Measurements from ENCODE around the gene REEP1. TPM values are rescaled to one million over a fixed set of nuclear protein-coding genes. Genes with fewer than 3 reads are reported as not detected.
"Not testable (repeated sequence)": the region's sequence is repeated elsewhere in the genome, so short reads cannot be mapped to it uniquely, and the experiment has no call there.

Gene REEP1
- total and polyA plus RNA-seq, 8 donors: 2.9 to 29.9 (median 6.4) TPM; not detected in 1

DNA sequence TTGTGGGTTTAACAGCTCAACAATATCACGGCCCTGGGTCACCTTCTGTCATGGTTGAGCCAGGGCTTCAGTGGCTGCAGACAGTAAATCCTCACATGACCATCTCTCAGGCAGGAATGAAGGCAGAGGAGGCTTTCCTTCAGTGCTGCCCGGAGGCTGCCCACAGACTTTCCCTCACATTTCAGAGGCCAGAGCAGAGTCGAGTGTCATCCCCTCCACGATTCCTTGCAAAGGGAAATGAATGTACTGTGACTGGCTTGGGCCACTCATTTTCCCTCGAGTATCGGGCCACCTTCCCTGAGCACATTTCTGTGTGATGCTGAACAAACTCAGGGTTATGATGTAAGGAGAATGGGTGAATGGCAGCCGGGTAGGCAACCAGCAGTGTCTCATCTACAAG, 10.0 kb upstream of the REEP1 start:
- Histone ChIP-seq H3K4me3 (no peak overlapping the region), H3K27ac (no peak overlapping the region), H3K36me3 (no peaks in the 10 kb centered on the region), H3K27me3 (peaks cover 0 to 21% (median 0%) of the 10 kb centered on the region in 3 donors), H3K9me3 (peaks cover 0 to 2% (median under 1%) of the 10 kb centered on the region in 4 donors), H3K4me1 (no peaks in the 10 kb centered on the region)
- intact Hi-C loops (cut with DNase I; ENCODE audit: low total_unique reads): no loop called here
- no peak for TF ChIP-seq POLR2AphosphoS5 (IDR thresholded peaks at IDR 0.05)
- no peak for TF ChIP-seq POLR2A (IDR thresholded peaks at IDR 0.05)
- TF ChIP-seq EP300 (IDR thresholded peaks at IDR 0.05): no peak
- TF ChIP-seq, protein P1, sequence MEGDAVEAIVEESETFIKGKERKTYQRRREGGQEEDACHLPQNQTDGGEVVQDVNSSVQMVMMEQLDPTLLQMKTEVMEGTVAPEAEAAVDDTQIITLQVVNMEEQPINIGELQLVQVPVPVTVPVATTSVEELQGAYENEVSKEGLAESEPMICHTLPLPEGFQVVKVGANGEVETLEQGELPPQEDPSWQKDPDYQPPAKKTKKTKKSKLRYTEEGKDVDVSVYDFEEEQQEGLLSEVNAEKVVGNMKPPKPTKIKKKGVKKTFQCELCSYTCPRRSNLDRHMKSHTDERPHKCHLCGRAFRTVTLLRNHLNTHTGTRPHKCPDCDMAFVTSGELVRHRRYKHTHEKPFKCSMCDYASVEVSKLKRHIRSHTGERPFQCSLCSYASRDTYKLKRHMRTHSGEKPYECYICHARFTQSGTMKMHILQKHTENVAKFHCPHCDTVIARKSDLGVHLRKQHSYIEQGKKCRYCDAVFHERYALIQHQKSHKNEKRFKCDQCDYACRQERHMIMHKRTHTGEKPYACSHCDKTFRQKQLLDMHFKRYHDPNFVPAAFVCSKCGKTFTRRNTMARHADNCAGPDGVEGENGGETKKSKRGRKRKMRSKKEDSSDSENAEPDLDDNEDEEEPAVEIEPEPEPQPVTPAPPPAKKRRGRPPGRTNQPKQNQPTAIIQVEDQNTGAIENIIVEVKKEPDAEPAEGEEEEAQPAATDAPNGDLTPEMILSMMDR (IDR thresholded peaks at IDR 0.05): no peak
- 84 to 89% (median 85%) methylated on average over 6 to 7 of the region's 7 CpGs for WGBS, 5 donors
- DNase-seq: no peak

DNA sequence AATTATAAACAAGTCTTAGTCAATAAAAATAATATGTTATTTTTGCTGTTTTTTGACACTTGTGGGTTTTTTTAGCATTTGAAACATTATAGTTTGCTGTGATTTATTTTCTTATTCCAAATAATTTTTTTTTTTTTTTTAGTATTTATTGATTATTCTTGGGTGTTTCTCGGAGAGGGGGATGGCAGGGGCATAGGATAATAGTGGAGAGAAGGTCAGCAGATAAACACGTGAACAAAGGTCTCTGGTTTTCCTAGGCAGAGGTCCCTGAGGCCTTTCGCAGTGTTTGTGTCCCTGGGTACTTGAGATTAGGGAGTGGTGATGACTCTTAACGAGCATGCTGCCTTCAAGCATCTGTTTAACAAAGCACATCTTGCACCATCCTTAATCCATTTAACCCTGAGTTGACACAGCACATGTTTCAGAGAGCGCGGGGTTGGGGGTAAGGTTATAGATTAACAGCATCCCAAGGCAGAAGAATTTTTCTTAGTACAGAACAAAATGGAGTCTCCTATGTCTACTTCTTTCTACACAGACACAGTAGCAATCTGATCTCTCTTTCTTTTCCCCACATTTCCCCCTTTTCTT, 8.5 kb upstream of the REEP1 start:
- H3K36me3 ChIP-seq; H3K4me1 ChIP-seq; H3K27ac ChIP-seq; DNase-seq; H3K4me3 ChIP-seq; intact Hi-C loops (cut with DNase I; ENCODE audit: low total_unique reads): not testable (repeated sequence)
- Histone ChIP-seq H3K27me3 (peaks cover 0 to 21% (median 0%) of the 10 kb centered on the region in 3 donors), H3K9me3 (peaks cover 0 to 15% (median 2%) of the 10 kb centered on the region in 4 donors)
- 46 to 59% (median 56%) methylated on average over 5 to 6 of the region's 6 CpGs for WGBS, 5 donors

GRCh38 chr2:86344404-86344803, 7.0 kb upstream of the REEP1 start:
- DNase-seq: no peak
- 65 to 87% (median 71%) methylated on average over 2 of the region's 2 CpGs for WGBS, 5 donors
- H3K36me3 ChIP-seq: no peaks in the 10 kb centered on the region
- no peaks in the 10 kb centered on the region for H3K4me1 ChIP-seq
- no peak overlapping the region for H3K4me3 ChIP-seq
- intact Hi-C loops (cut with DNase I; ENCODE audit: low total_unique reads): no loop called here
- H3K9me3 ChIP-seq: peaks cover 0 to 18% (median 3%) of the 10 kb centered on the region in 4 donors
- TF ChIP-seq POLR2AphosphoS5 (IDR thresholded peaks at IDR 0.05): no peak
- TF ChIP-seq, protein P1 (IDR thresholded peaks at IDR 0.05): no peak
- TF ChIP-seq POLR2A (IDR thresholded peaks at IDR 0.05): no peak
- TF ChIP-seq EP300 (IDR thresholded peaks at IDR 0.05): no peak
- no peak overlapping the region for H3K27ac ChIP-seq
- H3K27me3 ChIP-seq: peaks cover 0 to 22% (median 0%) of the 10 kb centered on the region in 3 donors

GRCh38 chr2:86342488-86342887, 5.1 kb upstream of the REEP1 start:
- Histone ChIP-seq H3K9me3 (peaks cover 0 to 18% (median 3%) of the 10 kb centered on the region in 4 donors), H3K36me3 (no peaks in the 10 kb centered on the region), H3K27ac (no peak overlapping the region), H3K27me3 (peaks cover 0 to 29% (median 0%) of the 10 kb centered on the region in 3 donors), H3K4me1 (peaks cover 7 to 8% (median 8%) of the 10 kb centered on the region in 4 donors), H3K4me3 (no peak overlapping the region)
- no peak for DNase-seq
- intact Hi-C loops (cut with DNase I; ENCODE audit: low total_unique reads): no loop called here
- TF ChIP-seq POLR2A (IDR thresholded peaks at IDR 0.05) (no peak), POLR2AphosphoS5 (IDR thresholded peaks at IDR 0.05) (no peak), EP300 (IDR thresholded peaks at IDR 0.05) (no peak)
- TF ChIP-seq, protein P1 (IDR thresholded peaks at IDR 0.05): no peak
- 74 to 92% (median 78%) methylated on average over 1 of the region's 1 CpG for WGBS, 5 donors

GRCh38 chr2:86341470-86341869, 4.0 kb upstream of the REEP1 start:
- Histone ChIP-seq H3K27me3 (peaks cover 0 to 34% (median 9%) of the 10 kb centered on the region in 3 donors), H3K27ac (no peak overlapping the region), H3K4me1 (peaks cover 14 to 16% (median 14%) of the 10 kb centered on the region in 4 donors), H3K9me3 (peaks cover 0 to 18% (median 3%) of the 10 kb centered on the region in 4 donors), H3K36me3 (no peaks in the 10 kb centered on the region), H3K4me3 (no peak overlapping the region)
- intact Hi-C loops (cut with DNase I; ENCODE audit: low total_unique reads): no loop called here
- TF ChIP-seq EP300 (IDR thresholded peaks at IDR 0.05) (no peak), POLR2A (IDR thresholded peaks at IDR 0.05) (no peak), POLR2AphosphoS5 (IDR thresholded peaks at IDR 0.05) (no peak)
- TF ChIP-seq, protein P1 (IDR thresholded peaks at IDR 0.05): no peak
- no peak for DNase-seq
